HepG2 (cell line): ENCODE data around the gene ANKS1A. TPM values are rescaled to one million over a fixed set of nuclear protein-coding genes. Genes with fewer than 3 reads are reported as not detected.

Source experiments
- ATAC-seq: fragments of 200-7000 bp; cut with Tn5 transposase; 3 replicates; pipeline ENCODE4 v1.9.1; 2020; ENCODE audit warnings: mild to moderate bottlenecking, moderate library complexity
- BruUV-seq: library from RNA; stranded (reverse); fragments of 400-500 nt; replicated peaks from 2 replicates; lab custom pipeline; 2021; lab: Mats Ljungman, UMichigan
- CTCF ChIA-PET: fragments of 300-600 bp; formaldehyde crosslinking; extraction: SDS; loops from one replicate; lab custom pipeline; 2021; ENCODE audit warnings: low total read pairs, inconsistent platforms, low intra/inter-chr PET ratio; lab: Yijun Ruan, JAX
- POLR2A ChIA-PET: fragments of 350-600 bp; sonication (Branson Sonifier 250); formaldehyde crosslinking; loops from one replicate; lab custom pipeline; 2020; ENCODE audit warnings: antibody characterized with exemption, inconsistent platforms; lab: Yijun Ruan, JAX
- DNase-seq: peaks from one replicate; pipeline ENCODE4 v3.0.0-alpha.2; 2015; ENCODE audit warnings: low spot score
- FAIRE-seq: peaks from 3 replicates; lab custom pipeline; 2011; peaks lifted over from hg19 to GRCh38; lab: Jason Lieb, UNC
- H2AFZ ChIP-seq: one replicate; pipeline ENCODE4 v1.6.1; 2011; ENCODE audit warnings: low read length, inconsistent platforms
- H3K27ac ChIP-seq: fragments of 300-600 bp; 3 replicates; pipeline ENCODE4 v1.8.0; 2011; ENCODE audit warnings: mixed run types, mild to moderate bottlenecking, mixed read lengths, low read length, inconsistent platforms; ENCODE audit not compliant: insufficient read depth; ENCODE audit errors: extremely low read length
- H3K27me3 ChIP-seq, 2 experiments: fragments of 200-600 bp in 1 of 2; 2 replicates in 1 of 2; 3 replicates in 1 of 2; pipeline versions ENCODE4 v1.6.0 to v1.8.0; 2011; ENCODE audit warnings: low read length in 2 of 2, mild to moderate bottlenecking in 2 of 2, moderate library complexity in 2 of 2, inconsistent platforms in 1 of 2; ENCODE audit not compliant: insufficient read depth in 2 of 2, control insufficient read depth in 1 of 2
- H3K36me3 ChIP-seq, 2 experiments: fragments of 200-600 bp in 1 of 2; replicated peaks in 1 of 2; 2 replicates in 1 of 2; 3 replicates in 1 of 2; pipeline versions ENCODE4 v1.5.1 to v1.8.0; 2011; ENCODE audit warnings: low read length in 2 of 2, inconsistent platforms in 1 of 2; ENCODE audit not compliant: insufficient read depth in 2 of 2, control insufficient read depth in 1 of 2
- H3K4me1 ChIP-seq: 2 replicates; pipeline ENCODE4 v1.5.1; 2012; ENCODE audit warnings: low read length, inconsistent platforms; ENCODE audit not compliant: insufficient read depth
- H3K4me2 ChIP-seq: 2 replicates; pipeline ENCODE4 v1.6.0; 2011; ENCODE audit warnings: low read depth, low read length, inconsistent platforms
- H3K4me3 ChIP-seq, 3 experiments: fragments of 200-600 bp in 1 of 3; sonication (generic), shearing (Covaris generic) in 1 of 3; replicated peaks in 1 of 3; 2 replicates each; pipeline ENCODE4 v1.5.1; 2011 to 2016; ENCODE audit warnings: low read length in 3 of 3, inconsistent platforms in 2 of 3, low read depth in 2 of 3, mild to moderate bottlenecking in 2 of 3, control low read depth in 1 of 3, mixed read lengths in 1 of 3; ENCODE audit not compliant: insufficient read depth in 1 of 3
- H3K79me2 ChIP-seq: one replicate; pipeline ENCODE4 v1.6.1; 2011; ENCODE audit warnings: low read length, inconsistent platforms; ENCODE audit not compliant: insufficient read depth
- H3K9ac ChIP-seq: 2 replicates; pipeline ENCODE4 v1.6.0; 2011; ENCODE audit warnings: mild to moderate bottlenecking, low read depth, low read length, inconsistent platforms; ENCODE audit not compliant: insufficient read depth
- H3K9me3 ChIP-seq: 2 replicates; pipeline ENCODE4 v1.5.1; 2012; ENCODE audit warnings: mild to moderate bottlenecking, low read length
- H4K20me1 ChIP-seq: 2 replicates; pipeline ENCODE4 v1.6.0; 2011; ENCODE audit warnings: inconsistent platforms, mild to moderate bottlenecking, low read length, moderate library complexity; ENCODE audit not compliant: insufficient read depth
- CREB1 ChIP-seq, 2 experiments: fragments of 450-650 bp in 1 of 2; IDR thresholded peaks; 2 replicates each; pipeline ENCODE4 v1.6.1; 2016 to 2017; ENCODE audit warnings: control low read depth in 1 of 2, mild to moderate bottlenecking in 1 of 2, missing compliant biosample characterization in 1 of 2, missing genetic modification characterization in 1 of 2
- ERF ChIP-seq: IDR thresholded peaks from 2 replicates; pipeline ENCODE4 v1.6.1; 2018; ENCODE audit warnings: missing biosample characterization, missing genetic modification reagents
- FOXA3 ChIP-seq: IDR thresholded peaks from 2 replicates; pipeline ENCODE4 v1.6.1; 2016; ENCODE audit warnings: missing genetic modification reagents, missing compliant biosample characterization
- HNF4A ChIP-seq: sonication (generic); formaldehyde crosslinking; IDR thresholded peaks from 2 replicates; pipeline ENCODE4 v1.4.0; 2020; ENCODE audit warnings: missing genetic modification reagents
- MEF2D ChIP-seq: sonication (generic); formaldehyde crosslinking; IDR thresholded peaks from 2 replicates; pipeline ENCODE4 v1.5.1; 2020; ENCODE audit warnings: mild to moderate bottlenecking, missing genetic modification reagents
- MIXL1 ChIP-seq: IDR thresholded peaks from 2 replicates; pipeline ENCODE4 v1.6.1; 2016
- NCOR1 ChIP-seq: fragments of 200-600 bp; sonication (generic); IDR thresholded peaks from 2 replicates; pipeline ENCODE4 v1.7.0; 2017; ENCODE audit warnings: antibody characterized with exemption, low read length, borderline replicate concordance
- REL ChIP-seq: sonication (generic); formaldehyde crosslinking; conservative IDR thresholded peaks from 2 replicates; pipeline ENCODE4 v1.8.0; 2022; ENCODE audit warnings: mild to moderate bottlenecking, missing genetic modification reagents, moderate library complexity
- SOX13 ChIP-seq, 3 experiments: fragments of 450-650 bp in 1 of 3; sonication (generic) in 1 of 3; formaldehyde crosslinking in 1 of 3; IDR thresholded peaks in 2 of 3; conservative IDR thresholded peaks in 1 of 3; 2 replicates each; pipeline versions ENCODE4 v1.5.0 to v1.6.1; 2016 to 2020; ENCODE audit warnings: antibody characterized with exemption in 1 of 3, mild to moderate bottlenecking in 1 of 3, missing compliant biosample characterization in 1 of 3, missing genetic modification reagents in 1 of 3, moderate library complexity in 1 of 3
- SP1 ChIP-seq, 2 experiments: fragments of 450-650 bp in 1 of 2; sonication (generic) in 1 of 2; formaldehyde crosslinking in 1 of 2; IDR thresholded peaks; 2 replicates each; pipeline versions ENCODE4 v1.4.0 to v1.6.1; 2016 to 2020; ENCODE audit warnings: missing genetic modification reagents in 1 of 2
- WGBS: methylation state at CpG from one replicate; pipeline ENCODE4 v1.1.6; 2017; ENCODE audit warnings: low lambda C conversion rate; 5-methylcytosine and 5-hydroxymethylcytosine counted together
- in situ Hi-C: cut with HindIII; loops from 2 replicates; pipeline ENCODE4 v1.10.0; 2017; ENCODE audit warnings: low pct_unique_long_range_greater_than_20kb; ENCODE audit not compliant: extremely low pct_ligation_motif_present
- intact Hi-C: fragments of 100-400 bp; cut with micrococcal nuclease; formaldehyde crosslinking; loops from one replicate; pipeline ENCODE4 v1.10.0; 2022; ENCODE audit not compliant: unreplicated experiment
- polyA plus RNA-seq, 8 experiments: library from polyadenylated mRNA; depleted of rRNA in 3 of 8; stranded (reverse) in 7 of 8; unstranded in 1 of 8; fragments of >200 nt; fragmentation: Illumina TruSeq in 4 of 8; extraction: Trizol in 4 of 8; gene quantifications; 2 replicates each; pipeline versions ENCODE4 v1.2.1 to v1.2.3, GENCODE V29; 2011 to 2016; ENCODE audit warnings: low read depth in 4 of 8, missing spikeins in 1 of 8, mixed read lengths in 1 of 8; ENCODE audit not compliant: insufficient read depth in 1 of 8
- total RNA-seq, 5 experiments: library from RNA; depleted of rRNA; stranded (reverse); fragments of >200 nt; fragmentation: Illumina TruSeq; extraction: Trizol; gene quantifications; 2 replicates each; pipeline ENCODE4 v1.2.3, GENCODE V29; 2016; ENCODE audit warnings: low read depth in 1 of 5
- TF ChIP-seq, protein P1 (sequence below): sonication (generic); formaldehyde crosslinking; conservative IDR thresholded peaks from 2 replicates; pipeline ENCODE4 v1.4.0; 2020; ENCODE audit warnings: missing genetic modification reagents

The ANKS1A gene
- total and polyA plus RNA-seq, 2 of the 13 experiments (the other 11 are each of a cell fraction or from before 2014, with no cell fraction given), result 7.2 to 15.1 TPM

DNA sequence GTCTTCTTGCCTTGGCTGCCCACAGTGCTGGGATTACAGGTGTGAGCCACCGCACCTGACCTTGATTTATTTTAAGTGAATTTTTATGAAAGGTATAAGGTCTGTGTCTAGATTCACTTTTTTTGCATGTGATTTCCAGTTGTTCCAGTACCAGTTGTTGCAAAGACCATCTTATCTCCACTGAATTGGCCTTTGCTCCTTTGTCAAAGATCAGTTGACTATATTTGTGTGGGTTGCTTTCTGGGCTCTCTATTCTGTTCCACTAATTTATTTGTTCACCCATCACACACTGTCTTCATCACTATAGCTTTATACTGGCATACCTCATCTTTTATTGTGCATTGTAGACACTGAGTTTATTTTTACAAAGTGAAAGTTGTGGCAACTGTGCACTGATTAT, 56.3 kb downstream of the ANKS1A start (continued):
- TF ChIP-seq SOX13 (IDR thresholded peaks at IDR 0.05) (no peak), SOX13 (CRISPR knock-in tag; conservative IDR thresholded peaks at IDR 0.05 in 1 of 2, IDR thresholded peaks at IDR 0.05 in 1 of 2) (peak in 1 of 2 experiments; percentile 18; a peak in 1 of 4 replicates), FOXA3 (CRISPR knock-in tag) (0 out of 2 replicates have a peak, but pooled peaks have one; percentile 17), NCOR1 (peak; percentile 45; the same call in 1 of the 2 replicates), MIXL1 (CRISPR knock-in tag) (0 out of 2 replicates have a peak, but pooled peaks have one; percentile 22), REL (CRISPR knock-in tag) (no peak), HNF4A (peak; percentile 90), CREB1 (IDR thresholded peaks at IDR 0.05) (no peak), CREB1 (CRISPR knock-in tag; IDR thresholded peaks at IDR 0.05) (0 out of 2 replicates have a peak, but pooled peaks have one; percentile 24), ERF (CRISPR knock-in tag) (0 out of 2 replicates have a peak, but pooled peaks have one; percentile 25), SP1 (IDR thresholded peaks at IDR 0.05) (no peak), SP1 (CRISPR knock-in tag; IDR thresholded peaks at IDR 0.05) (no peak)

DNA sequence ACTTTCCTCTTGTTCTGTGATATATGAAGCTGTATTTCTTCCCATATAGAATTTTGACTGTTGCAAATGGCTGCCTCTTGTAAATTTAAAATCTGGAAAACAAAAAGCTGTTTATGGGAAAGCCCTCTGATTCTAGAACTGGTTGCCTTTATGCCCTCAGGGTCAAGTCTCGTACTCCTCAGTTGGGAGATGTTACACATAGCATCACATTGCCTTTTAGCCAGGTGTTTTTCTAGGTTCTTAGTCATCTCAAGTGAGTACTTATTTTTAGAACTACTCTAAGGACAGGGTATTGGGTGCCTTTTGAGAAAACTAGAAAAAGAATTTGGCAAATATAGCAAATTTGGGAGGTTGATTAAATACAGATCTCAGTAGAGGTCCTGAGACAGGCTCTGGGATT, 58.5 kb downstream of the ANKS1A start:
- H3K4me2 ChIP-seq, result no peak overlapping the region
- intact Hi-C loops, result no loop called here
- DNase-seq, result no peak
- H4K20me1 ChIP-seq, result no peaks in the 10 kb centered on the region
- H3K79me2 ChIP-seq, result peaks cover 4% of the 10 kb centered on the region
- ChIA-PET POLR2A (no interaction called here), CTCF (no interaction called here)
- peaks cover 27% of the 10 kb centered on the region for H3K4me1 ChIP-seq
- no peak overlapping the region for H3K4me3 ChIP-seq
- H3K36me3 ChIP-seq, result no peaks in the 10 kb centered on the region
- in situ Hi-C loops, result no loop called here
- no peak for ATAC-seq
- H3K9ac ChIP-seq, result no peak overlapping the region
- no peak overlapping the region for H2AFZ ChIP-seq
- H3K27me3 ChIP-seq, result no peaks in the 10 kb centered on the region
- no peaks in the 10 kb centered on the region for H3K9me3 ChIP-seq
- TF ChIP-seq MEF2D (CRISPR knock-in tag), result no peak
- TF ChIP-seq, protein P1, sequence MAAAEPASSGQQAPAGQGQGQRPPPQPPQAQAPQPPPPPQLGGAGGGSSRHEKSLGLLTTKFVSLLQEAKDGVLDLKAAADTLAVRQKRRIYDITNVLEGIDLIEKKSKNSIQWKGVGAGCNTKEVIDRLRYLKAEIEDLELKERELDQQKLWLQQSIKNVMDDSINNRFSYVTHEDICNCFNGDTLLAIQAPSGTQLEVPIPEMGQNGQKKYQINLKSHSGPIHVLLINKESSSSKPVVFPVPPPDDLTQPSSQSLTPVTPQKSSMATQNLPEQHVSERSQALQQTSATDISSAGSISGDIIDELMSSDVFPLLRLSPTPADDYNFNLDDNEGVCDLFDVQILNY, result no peak
- no peak for FAIRE-seq
- H3K27ac ChIP-seq, result no peak overlapping the region
- 88% methylated on average over 1 of the region's 1 CpG for WGBS
- no TSS peak for BruUV-seq
